ENCODE data around the gene SNX21.

- TF ChIP-seq CTCF (IDR thresholded peaks at IDR 0.05; ENCODE audit: low read depth, low read length, poor library complexity, severe bottlenecking) (no peak), EZH2phosphoT487 (IDR thresholded peaks at IDR 0.05; ENCODE audit: borderline replicate concordance, low read length) (no peak)
These were observed 23.2 kb upstream of the SNX21 start for GRCh38 chr20:45810191-45810970.
